ENCODE results near the gene CCDC134.
"Not testable (repeated sequence)": the region's sequence is repeated elsewhere in the genome, so short reads cannot be mapped to it uniquely, and the experiment has no call there.

The CCDC134 gene

DNA sequence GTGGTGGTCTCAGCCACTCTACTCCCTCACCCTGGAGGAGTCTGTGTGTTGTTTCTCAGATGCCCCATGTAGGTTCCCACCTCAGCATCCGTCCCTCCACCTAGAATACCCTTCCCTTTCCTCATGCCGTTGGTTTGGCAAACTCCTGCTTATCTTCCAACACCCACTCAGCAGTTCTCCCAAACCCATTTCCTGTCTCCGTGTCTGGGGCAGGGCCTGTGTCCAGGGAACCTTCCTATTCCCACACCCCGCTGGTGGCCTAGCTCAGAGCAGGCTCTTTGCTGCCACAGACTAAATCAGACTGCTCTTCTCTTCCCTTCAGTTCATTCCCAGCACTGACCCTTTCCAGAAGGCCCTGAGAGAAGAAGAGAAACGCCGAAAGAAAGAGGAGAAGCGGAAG lies 24.9 kb downstream of the CCDC134 start:
- no peak for DNase-seq

- no peak for DNase-seq
Measured at GRCh38 chr22:41826021-41826420, 25.5 kb downstream of the CCDC134 start.

DNA sequence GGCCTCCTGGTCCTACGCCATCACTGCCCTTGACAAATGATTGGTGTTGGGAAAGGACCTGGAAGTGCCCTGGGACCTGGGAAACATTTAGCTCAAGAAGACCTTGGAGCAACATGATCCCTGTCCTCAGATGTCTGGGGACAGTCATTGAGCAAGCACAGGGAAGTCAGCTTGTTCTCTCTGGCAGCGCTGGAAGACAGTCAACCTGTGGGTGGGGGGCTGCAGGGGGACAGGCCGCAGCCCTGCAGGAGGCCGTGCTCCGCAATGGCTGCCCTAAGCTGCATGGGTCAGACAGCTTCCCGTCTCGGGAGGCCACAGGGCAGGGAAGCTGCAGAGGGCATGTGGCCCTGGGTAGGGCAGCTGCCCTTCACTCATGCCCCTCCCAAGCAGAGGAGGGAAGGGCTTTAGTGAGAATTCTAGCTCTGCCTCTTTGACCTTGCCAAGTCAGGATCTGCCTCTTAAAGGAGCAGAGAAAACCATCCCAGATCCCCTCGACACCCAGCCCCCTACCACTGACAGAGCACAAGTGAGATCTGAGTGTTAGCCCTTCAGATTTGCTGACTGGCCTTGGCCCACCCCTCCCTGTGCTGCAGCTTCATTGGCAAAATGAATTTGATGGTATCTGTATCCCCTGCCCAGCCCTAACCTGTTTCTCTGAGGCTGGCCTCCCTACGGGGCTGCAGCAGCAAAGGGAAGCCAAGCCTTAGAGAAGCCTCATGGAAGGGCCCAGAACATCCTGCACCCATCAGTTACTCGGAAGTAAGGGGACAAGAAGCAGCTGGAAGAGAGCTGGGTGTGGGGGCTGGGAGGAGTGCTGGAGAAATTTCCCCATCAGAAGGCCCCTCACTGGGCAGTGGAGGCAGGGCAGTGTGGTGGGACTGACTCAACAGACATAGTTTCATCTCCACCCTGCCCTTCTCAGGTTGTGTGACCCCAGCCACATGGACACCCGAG lies 26.2 kb downstream of the CCDC134 start:
- DNase-seq: no peak

DNA sequence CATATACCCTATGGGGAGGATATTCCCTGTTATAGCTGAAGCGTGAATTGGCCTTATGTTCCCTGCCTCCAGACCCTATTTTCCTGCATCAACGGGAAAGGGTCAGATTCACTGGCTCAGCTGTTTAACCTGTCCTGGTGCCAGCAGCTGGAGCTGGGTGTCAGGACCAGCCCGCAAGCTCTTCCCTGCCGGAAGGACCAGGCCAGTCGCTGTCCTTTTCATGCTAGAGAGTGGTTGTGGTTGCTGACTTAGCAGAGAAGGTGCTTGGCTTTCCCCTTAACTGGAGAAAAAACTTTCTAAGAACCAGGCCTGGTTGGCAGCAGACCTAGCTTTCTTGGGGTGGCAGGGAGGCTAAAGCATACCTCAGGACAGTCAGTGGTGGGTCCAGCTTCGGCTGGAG lies 27.2 kb downstream of the CCDC134 start:
- no peak for DNase-seq

GRCh38 chr22:41828516-41828915 lies 28.0 kb downstream of the CCDC134 start:
- no peak for DNase-seq

GRCh38 chr22:41830174-41830573 lies 29.7 kb downstream of the CCDC134 start:
- no peak for DNase-seq

- DNase-seq: peak; percentile 67 to 78 (median 67)
Measured at GRCh38 chr22:41831383-41831782, 30.9 kb downstream of the CCDC134 start.

- peak in 2 of 3 donors; percentile 20 to 21 for DNase-seq
Measured at GRCh38 chr22:41831828-41832552, 31.5 kb downstream of the CCDC134 start.

GRCh38 chr22:41832553-41833368 lies 32.3 kb downstream of the CCDC134 start, which contains the start of gene SREBF2:
Gene SREBF2, plus strand, starts transcription at chr22:41833105. Its CDS starts 166 bp downstream, at chr22:41833271.
- peak; percentile 100 for DNase-seq

- DNase-seq: peak; percentile 38 to 76 (median 56)
Measured at GRCh38 chr22:41833369-41834004, 33.0 kb downstream of the CCDC134 start.

DNA sequence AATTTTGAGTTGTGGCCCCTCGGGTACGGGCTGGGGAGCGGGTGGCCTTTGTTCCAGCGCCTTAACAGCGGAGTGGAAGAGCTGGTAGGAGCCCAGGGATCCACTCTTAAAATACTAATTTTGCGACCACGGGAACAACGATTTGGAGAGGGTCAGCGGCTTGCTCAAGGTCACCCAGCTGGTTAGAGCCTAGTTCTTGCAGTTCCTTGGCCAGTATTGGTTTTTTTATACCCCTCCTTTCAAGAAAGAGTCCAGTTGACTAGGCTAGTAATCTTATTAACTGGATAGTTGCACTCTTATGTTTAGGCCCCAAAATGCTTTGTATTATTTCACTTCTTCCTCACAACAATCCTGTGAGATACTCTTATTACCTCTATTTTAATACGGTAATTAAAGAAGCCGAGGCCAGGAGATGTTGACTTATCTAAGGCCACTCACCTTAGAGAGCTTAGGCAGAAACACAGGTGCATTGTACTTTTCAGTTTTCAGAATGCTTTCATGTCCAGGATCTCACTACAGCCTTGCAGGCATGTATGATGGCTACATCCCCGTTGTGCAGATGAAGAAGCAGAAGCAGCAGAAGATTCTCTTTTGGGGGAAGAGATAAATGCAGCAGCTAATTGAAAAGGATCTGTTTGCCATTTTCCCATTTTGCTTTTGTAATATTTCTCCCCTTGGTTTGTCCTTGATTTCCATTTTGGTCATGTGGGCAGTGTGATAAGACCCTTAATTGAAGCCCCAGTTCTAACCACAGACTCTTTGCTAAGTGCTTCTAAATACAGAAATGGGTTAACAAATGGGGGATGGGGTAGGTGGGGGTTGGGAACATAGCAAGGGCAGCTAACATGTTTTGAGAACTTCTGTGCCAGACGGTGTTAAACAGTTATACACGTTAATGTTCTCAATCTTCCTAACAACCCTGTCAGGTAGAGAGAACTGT lies 33.8 kb downstream of the CCDC134 start:
- peak in 1 of 3 donors; percentile 20 for DNase-seq

- not testable (repeated sequence) for DNase-seq
Measured at GRCh38 chr22:41835462-41835861, 35.0 kb downstream of the CCDC134 start.

GRCh38 chr22:41836551-41836950 lies 36.1 kb downstream of the CCDC134 start:
- DNase-seq: no peak

DNA sequence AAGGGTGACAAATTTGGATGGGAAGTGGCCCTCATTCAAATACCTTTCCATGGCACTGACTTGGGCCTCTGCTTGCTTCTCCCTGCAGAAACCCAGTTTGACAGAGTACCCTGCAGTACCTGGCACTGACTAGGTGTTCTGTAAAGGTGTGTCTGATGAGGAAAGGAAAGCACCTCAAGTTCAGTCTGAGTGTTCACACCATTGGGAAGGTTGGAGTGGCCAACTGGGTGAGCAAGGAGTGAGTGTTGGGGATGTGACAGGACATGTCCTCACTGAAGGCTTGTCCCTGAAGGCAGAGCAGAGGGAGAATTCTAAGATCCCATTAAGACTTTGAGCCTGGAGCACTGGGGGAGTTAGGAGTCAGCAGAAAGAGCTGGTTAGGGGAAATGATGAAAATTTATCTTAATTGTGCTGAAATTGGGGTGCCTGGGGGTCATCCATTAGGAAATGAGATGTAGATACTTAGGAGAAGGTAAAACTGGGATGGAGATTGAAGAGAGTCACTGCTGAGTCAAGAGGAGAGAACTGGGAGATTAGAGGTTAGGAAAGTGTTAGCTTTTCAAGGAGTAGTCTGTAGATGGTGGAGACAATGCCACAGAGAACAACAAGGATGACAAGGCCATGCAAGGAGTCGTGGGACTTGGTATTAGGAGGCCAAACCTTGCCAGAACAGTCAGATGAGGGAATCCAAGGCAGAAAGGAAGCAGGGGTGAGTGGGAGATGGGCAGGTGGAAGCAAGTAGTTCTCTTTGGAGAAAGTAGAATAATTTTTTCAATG lies 38.6 kb downstream of the CCDC134 start:
- DNase-seq: no peak

DNA sequence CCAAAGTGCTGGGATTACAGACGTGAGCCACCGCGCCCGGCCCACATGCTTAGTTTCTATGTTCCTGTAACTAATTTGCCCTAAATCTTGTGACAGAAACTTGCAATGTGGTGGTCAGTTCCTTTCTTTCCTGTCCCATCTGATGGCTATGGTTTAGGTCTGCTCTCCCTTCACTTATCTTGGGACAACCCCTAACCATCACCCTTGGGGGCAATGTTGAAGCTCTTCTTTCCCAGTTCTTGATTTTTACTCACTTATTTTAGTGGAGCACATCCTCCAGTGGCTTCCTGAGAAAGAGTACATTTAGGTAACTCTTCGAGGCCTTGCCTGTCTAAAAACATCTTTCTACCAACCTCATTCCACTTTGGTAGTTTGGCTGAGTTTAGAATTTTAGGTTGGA lies 39.7 kb downstream of the CCDC134 start:
- DNase-seq: no peak

DNA sequence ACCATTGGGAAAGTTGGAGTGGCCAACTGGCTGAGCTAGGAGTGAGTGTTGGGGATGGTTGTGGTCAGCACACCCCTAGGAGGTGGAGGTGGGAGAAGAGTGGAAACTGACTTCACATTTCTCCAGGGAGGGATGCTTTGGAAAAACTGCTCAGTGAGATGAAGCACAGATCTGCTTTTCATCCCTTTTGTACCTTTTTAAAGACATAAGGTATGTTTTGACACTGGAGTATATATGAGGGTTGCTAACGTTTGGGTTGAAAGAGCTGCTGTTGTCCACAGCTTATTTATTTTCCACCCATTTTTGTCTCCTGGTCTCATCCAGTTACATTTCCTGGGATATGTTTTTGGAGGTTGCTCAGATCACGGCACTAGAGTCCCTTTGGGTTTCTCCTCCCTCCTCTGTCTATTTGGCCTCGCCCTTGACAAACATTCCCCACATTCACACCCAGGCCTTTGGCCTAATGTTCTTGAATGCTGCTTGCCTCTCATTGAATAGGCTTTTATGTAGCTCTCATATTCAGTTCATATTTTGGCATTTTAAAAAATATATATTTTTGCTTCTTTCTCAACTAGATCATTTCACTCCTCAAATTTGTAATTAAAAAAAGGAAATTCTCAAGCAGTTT lies 40.7 kb downstream of the CCDC134 start:
- DNase-seq: no peak

GRCh38 chr22:41842996-41843970 lies 42.8 kb downstream of the CCDC134 start:
- DNase-seq: no peak

DNA sequence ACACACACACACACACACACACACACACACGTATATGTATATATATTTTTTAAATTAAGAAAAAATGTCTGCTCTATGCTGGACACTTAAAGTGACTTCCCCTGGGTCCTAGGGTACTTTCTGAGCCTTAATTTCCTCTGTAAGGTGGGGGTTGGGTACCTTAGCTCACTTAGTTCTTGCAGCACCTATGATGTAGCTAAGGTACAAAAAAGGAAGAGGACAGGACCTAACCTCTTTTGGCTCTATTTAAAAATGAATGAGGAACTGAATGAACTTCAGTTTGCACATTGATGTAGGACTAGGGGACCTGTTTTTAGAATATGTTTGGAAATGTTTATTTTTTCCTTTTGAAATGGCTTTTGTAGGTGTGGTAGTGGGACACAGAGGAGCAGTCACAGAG lies 43.6 kb downstream of the CCDC134 start:
- no peak for DNase-seq

DNA sequence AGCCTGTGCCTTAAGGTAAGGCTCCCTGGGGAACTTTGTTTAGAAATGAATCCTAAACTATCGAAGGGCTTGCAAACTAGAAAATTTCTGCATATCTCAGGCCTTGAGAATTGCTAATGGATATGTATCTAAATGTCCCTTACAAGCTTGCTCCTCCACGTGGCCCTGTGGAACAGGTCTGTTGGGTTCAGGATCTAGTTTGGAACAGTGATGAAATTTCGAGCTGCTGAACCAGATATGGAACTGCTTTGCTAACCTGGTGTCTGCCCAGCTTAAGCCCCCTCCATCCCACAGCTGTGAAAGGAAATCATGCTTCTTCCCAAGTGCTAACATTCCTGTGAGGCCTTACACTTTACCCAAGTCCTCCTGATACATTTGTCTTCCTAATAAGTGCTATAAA lies 44.0 kb downstream of the CCDC134 start:
- no peak for DNase-seq
